HEK293T (cell line): ENCODE results near the gene FILIP1L.
"Not testable (repeated sequence)": the region's sequence is repeated elsewhere in the genome, so short reads cannot be mapped to it uniquely, and the experiment has no call there.

ENCODE experiments used
- CTCF ChIA-PET: fragments of 350-600 bp; formaldehyde crosslinking; extraction: SDS; loops from one replicate; lab custom pipeline; 2021; ENCODE audit warnings: antibody characterized with exemption, inconsistent platforms; lab: Yijun Ruan, JAX
- POLR2A ChIA-PET: fragments of 350-600 bp; formaldehyde crosslinking; extraction: SDS; loops from one replicate; lab custom pipeline; 2020; ENCODE audit warnings: antibody characterized with exemption, inconsistent platforms; lab: Yijun Ruan, JAX
- DNase-seq: peaks from one replicate; pipeline ENCODE4 v3.0.0; 2012; ENCODE audit warnings: mixed read lengths; ENCODE audit errors: extremely low spot score
- ARNT ChIP-seq: fragments of 450-650 bp; IDR thresholded peaks from 2 replicates; pipeline ENCODE4 v1.6.1; 2017; ENCODE audit warnings: mild to moderate bottlenecking
- BHLHE40 ChIP-seq: fragments of 450-650 bp; IDR thresholded peaks from 2 replicates; pipeline ENCODE4 v1.6.1; 2016; ENCODE audit warnings: mild to moderate bottlenecking, moderate library complexity, borderline replicate concordance
- CTBP1 ChIP-seq: fragments of 450-650 bp; IDR thresholded peaks from 2 replicates; pipeline ENCODE4 v1.6.1; 2016; ENCODE audit warnings: borderline replicate concordance
- ELF4 ChIP-seq: fragments of 450-650 bp; IDR thresholded peaks from 2 replicates; pipeline ENCODE4 v1.6.1; 2017; ENCODE audit warnings: antibody characterized with exemption
- FOXA1 ChIP-seq: fragments of 450-650 bp; IDR thresholded peaks from 2 replicates; pipeline ENCODE4 v1.6.1; 2016; ENCODE audit warnings: mild to moderate bottlenecking
- FOXK2 ChIP-seq: fragments of 450-650 bp; IDR thresholded peaks from 2 replicates; pipeline ENCODE4 v1.6.1; 2016; ENCODE audit warnings: mild to moderate bottlenecking
- FOXM1 ChIP-seq: fragments of 450-650 bp; IDR thresholded peaks from 2 replicates; pipeline ENCODE4 v1.6.1; 2017; ENCODE audit warnings: mild to moderate bottlenecking, borderline replicate concordance
- HDGF ChIP-seq: fragments of 450-650 bp; IDR thresholded peaks from 2 replicates; pipeline ENCODE4 v1.6.1; 2017; ENCODE audit warnings: antibody characterized with exemption, borderline replicate concordance
- L3MBTL2 ChIP-seq: fragments of 450-650 bp; conservative IDR thresholded peaks from 2 replicates; pipeline ENCODE4 v1.6.1; 2016; ENCODE audit warnings: mild to moderate bottlenecking
- LEF1 ChIP-seq: fragments of 450-650 bp; IDR thresholded peaks from 2 replicates; pipeline ENCODE4 v1.6.1; 2017; ENCODE audit warnings: mild to moderate bottlenecking, borderline replicate concordance
- NFRKB ChIP-seq: fragments of 450-650 bp; IDR thresholded peaks from 2 replicates; pipeline ENCODE4 v1.6.1; 2016; ENCODE audit warnings: mild to moderate bottlenecking, moderate library complexity
- SP1 ChIP-seq: fragments of 450-650 bp; IDR thresholded peaks from 2 replicates; pipeline ENCODE4 v1.6.1; 2017
- SUZ12 ChIP-seq: fragments of 450-650 bp; IDR thresholded peaks from 2 replicates; pipeline ENCODE4 v1.6.1; 2016; ENCODE audit warnings: mild to moderate bottlenecking
- TARDBP ChIP-seq: fragments of 450-650 bp; IDR thresholded peaks from 2 replicates; pipeline ENCODE4 v1.6.1; 2016
- ZNF384 ChIP-seq: fragments of 450-650 bp; IDR thresholded peaks from 2 replicates; pipeline ENCODE4 v1.6.1; 2016
- TF ChIP-seq, protein P1 (sequence below): fragments of 450-650 bp; IDR thresholded peaks from 2 replicates; pipeline ENCODE4 v1.6.1; 2016

FILIP1L gene

DNA sequence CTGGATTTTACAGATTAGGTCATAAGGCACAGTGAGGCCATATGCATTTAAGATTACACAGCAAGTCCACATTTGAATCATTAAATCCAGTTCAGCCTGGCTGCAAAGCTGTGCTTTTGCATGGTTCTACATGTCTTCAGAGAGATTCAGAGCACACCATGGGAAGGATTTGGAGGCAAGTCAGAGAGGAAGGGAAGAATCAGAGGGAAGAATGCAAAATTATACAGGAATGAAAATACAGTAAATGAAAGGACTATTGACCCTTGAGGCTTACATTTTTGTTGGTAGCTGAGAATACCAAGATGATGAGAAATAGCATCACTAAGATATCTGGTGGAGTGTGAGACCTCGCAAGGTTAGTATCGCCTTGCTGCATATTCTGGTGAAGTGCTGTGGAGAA is 13.9 kb downstream of the FILIP1L start:
- TF ChIP-seq ELF4 (no peak), BHLHE40 (no peak), ARNT (no peak), LEF1 (no peak), FOXA1 (no peak), FOXK2 (no peak), ZNF384 (no peak), TARDBP (no peak), SUZ12 (no peak), NFRKB (no peak), SP1 (no peak), HDGF (no peak), L3MBTL2 (no peak)
- ChIA-PET POLR2A (no interaction called here), CTCF (no interaction called here)
- no peak for DNase-seq

DNA sequence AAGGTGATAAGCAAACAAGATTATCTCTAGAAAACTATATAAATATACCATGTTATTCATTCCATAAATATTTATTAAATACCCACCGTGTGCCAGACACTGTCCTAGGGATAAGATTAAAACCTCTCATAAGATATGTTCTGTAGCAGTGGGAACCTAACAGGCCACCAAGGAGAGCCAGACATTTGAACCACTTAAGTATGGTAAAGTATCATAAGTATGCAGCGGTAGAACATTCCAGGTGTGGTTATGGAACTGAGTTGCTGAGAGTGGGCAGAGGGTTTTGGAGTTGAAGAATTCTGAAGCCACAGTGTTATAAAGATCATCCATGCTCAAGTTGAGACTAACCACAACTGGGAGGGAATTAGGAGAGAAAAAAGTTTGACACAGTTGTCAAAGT is 14.7 kb downstream of the FILIP1L start:
- POLR2A ChIA-PET: no interaction called here
- CTCF ChIA-PET: no interaction called here
- no peak for DNase-seq
- TF ChIP-seq ELF4: no peak
- TF ChIP-seq BHLHE40: no peak
- no peak for TF ChIP-seq FOXA1
- TF ChIP-seq ZNF384: no peak
- TF ChIP-seq HDGF: no peak
- no peak for TF ChIP-seq FOXM1
- no peak for TF ChIP-seq LEF1
- TF ChIP-seq, protein P1, sequence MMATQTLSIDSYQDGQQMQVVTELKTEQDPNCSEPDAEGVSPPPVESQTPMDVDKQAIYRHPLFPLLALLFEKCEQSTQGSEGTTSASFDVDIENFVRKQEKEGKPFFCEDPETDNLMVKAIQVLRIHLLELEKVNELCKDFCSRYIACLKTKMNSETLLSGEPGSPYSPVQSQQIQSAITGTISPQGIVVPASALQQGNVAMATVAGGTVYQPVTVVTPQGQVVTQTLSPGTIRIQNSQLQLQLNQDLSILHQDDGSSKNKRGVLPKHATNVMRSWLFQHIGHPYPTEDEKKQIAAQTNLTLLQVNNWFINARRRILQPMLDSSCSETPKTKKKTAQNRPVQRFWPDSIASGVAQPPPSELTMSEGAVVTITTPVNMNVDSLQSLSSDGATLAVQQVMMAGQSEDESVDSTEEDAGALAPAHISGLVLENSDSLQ: no peak
- no peak for TF ChIP-seq CTBP1
- no peak for TF ChIP-seq TARDBP
- TF ChIP-seq FOXK2: no peak
- TF ChIP-seq SUZ12: no peak
- TF ChIP-seq L3MBTL2: no peak
- no peak for TF ChIP-seq NFRKB
- TF ChIP-seq ARNT: no peak
- no peak for TF ChIP-seq SP1

DNA sequence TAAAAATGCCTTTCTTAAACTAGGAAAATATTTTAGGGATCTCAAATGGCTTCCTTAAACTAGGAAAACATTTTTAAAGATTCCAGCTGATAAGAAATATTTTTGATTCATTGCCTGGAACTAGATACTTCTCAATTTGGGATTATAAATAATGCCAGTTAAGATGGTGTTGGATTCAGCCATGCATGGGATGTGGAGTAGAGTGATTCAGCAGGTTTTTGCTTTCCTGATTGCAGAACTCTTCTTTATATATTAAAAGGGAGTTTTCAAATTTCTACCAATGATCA is 15.6 kb downstream of the FILIP1L start:
- ChIA-PET CTCF (no interaction called here), POLR2A (no interaction called here)
- DNase-seq: no peak
- TF ChIP-seq CTBP1 (no peak), L3MBTL2 (no peak), ARNT (no peak), NFRKB (no peak), LEF1 (no peak), FOXM1 (no peak), HDGF (no peak), ZNF384 (no peak), ELF4 (no peak), FOXK2 (no peak)
- TF ChIP-seq, protein P1: no peak

DNA sequence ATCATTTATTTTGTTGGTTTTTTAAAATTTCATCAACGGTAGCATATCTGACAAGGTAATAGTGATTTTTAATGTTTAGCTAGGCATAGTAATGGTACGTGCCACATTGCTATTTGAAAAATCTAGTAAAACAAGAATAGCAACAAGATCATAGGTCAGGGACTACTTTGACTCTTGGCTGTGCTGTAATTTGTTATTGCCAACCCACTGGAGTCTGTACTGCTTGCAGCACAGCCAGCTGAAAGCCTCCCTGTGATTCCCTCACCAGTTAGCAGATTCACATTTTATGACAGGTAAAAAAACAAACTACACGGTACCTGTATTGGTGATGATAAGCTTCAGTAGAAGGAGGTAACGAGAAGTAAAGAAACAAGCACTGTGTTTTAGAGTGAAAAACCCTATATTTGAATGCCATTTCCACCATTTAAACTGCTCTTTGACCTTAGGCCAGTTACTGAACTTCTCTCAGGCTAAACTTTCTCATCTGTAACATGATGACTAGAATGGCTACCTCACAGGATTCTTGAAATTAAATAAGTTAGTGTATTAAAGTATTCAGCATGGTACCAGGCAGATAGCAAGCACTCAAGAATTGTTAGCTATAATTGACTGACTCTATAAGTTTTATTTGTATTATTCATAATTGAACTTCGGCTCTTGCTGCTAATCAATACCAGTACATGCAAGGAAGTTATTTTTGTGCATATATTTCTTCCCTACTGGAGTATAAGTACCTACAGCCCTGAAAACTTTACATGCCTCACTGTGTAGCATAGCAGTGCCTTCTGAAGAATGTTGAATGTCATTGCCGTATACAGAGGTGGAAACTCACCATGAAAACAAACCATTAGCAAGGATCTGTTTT is 16.1 kb downstream of the FILIP1L start:
- DNase-seq: no peak
- TF ChIP-seq FOXA1 (no peak), FOXM1 (no peak), FOXK2 (no peak), SP1 (no peak)
- CTCF ChIA-PET: no interaction called here
- POLR2A ChIA-PET: no interaction called here

DNA sequence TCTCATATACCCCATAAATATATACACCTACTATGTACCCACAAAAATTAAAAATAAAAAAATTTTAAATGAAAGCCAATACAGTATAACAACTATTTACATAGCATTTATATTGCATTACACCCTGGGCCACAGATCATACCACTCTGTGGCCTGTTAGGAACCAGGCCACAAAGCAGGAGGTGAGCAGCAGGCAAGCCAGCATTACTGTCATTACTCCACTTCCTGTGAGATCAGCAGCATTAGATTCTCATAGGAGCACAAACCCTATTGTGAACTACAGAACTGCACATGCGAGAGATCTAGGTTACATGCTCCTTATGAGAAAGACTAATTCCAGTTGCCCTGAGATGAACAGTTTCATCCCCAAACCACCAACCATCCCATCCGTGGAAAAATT is 17.4 kb downstream of the FILIP1L start:
- DNase-seq: no peak
- CTCF ChIA-PET: no interaction called here
- TF ChIP-seq SUZ12 (no peak), LEF1 (no peak), TARDBP (no peak), ZNF384 (no peak), SP1 (no peak), CTBP1 (no peak), L3MBTL2 (no peak), FOXA1 (no peak), HDGF (no peak)

DNA sequence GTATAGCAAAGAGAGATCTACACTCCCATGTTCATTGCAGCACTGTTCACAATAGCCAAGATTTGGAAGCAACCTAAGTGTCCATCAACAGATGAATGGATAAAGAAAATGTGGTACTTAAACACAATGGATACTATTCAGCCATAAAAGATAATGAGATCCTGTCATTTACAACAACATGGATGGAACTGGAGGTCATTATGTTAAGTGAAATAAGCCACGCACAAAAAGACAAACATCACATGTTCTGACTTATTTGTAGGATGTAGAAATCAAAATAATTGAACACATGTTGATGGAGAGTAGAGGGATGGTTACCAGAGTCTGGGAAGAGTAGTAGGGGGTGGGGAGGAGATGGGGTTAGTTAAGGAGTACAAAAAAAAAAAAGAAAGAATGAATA is 18.0 kb downstream of the FILIP1L start:
- CTCF ChIA-PET, POLR2A ChIA-PET, DNase-seq: not testable (repeated sequence)

More for the DNA sequence above, 17.4 kb downstream of the FILIP1L start:
- POLR2A ChIA-PET: no interaction called here

DNA sequence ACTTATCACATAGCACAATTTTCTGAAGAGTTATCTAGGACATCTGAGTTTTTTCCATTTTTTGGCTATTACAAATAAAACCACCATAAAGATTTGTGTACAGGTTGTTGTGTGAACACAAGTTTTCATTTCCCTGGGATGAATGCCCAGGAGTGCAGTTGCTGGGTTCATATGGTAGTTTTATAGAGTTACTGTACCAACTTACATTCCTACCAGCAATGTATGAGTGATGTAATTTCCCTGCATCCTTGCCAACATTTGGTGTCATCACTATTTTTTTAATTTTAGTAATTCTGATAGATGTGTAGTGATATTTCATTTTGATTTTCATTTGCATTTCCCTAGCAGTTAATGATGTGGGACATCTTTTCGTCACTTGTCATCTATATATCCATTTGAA is 20.5 kb downstream of the FILIP1L start:
- no peak for DNase-seq
- no peak for TF ChIP-seq ZNF384
- no peak for TF ChIP-seq FOXM1
- no peak for TF ChIP-seq BHLHE40
- no peak for TF ChIP-seq NFRKB
- no peak for TF ChIP-seq SUZ12
- TF ChIP-seq LEF1: no peak
- no peak for TF ChIP-seq ELF4
- TF ChIP-seq, protein P1: no peak
- no peak for TF ChIP-seq L3MBTL2
- TF ChIP-seq SP1: no peak
- TF ChIP-seq CTBP1: no peak
- TF ChIP-seq ARNT: no peak
- no peak for TF ChIP-seq HDGF
- no peak for TF ChIP-seq TARDBP
- TF ChIP-seq FOXA1: no peak
- no peak for TF ChIP-seq FOXK2
- CTCF ChIA-PET: no interaction called here
- POLR2A ChIA-PET: no interaction called here
